K562 treated with DMSO at 1 percent for 24 hours (cell line): ENCODE data around the gene CPSF4. TPM values are rescaled to one million over a fixed set of nuclear protein-coding genes. Genes with fewer than 3 reads are reported as not detected.

Experiments used
- total RNA-seq: library from RNA; unstranded; fragments of 300-600 nt; gene quantifications from 2 replicates; pipeline ENCODE4 v1.2.3, GENCODE V29; 2022; ENCODE audit warnings: low read depth; ENCODE audit not compliant: insufficient read depth

The CPSF4 gene
- total RNA-seq: 104 TPM in 2 replicates

GRCh38 chr7:99438573-99439480, at the start of gene CPSF4, which contains the start of gene PTCD1:
Gene CPSF4 (plus strand): TSS chr7:99438943. CDS start chr7:99439083, 140 bp downstream.
Gene PTCD1 (minus strand): TSS chr7:99438798. CDS start chr7:99435242, 3,556 bp downstream.

GRCh38 chr7:99408379-99409191, 30.2 kb upstream of the CPSF4 start, which contains the start of the genes BUD31 and PDAP1:
Gene BUD31 (plus strand): TSS chr7:99408969. CDS start chr7:99411093, 2,124 bp downstream.
Gene PDAP1 (minus strand): TSS chr7:99408597. CDS start chr7:99408548, 49 bp downstream.

GRCh38 chr7:99472561-99473314, 34.0 kb downstream of the CPSF4 start, which contains the start of gene ZNF789:
Gene ZNF789 (plus strand): TSS chr7:99472890. CDS start chr7:99476457, 3,567 bp downstream.

GRCh38 chr7:99499721-99500636, 61.2 kb downstream of the CPSF4 start, which contains the start of gene ZNF394:
Gene ZNF394 (minus strand): TSS chr7:99500281. CDS start chr7:99500093, 188 bp downstream.

GRCh38 chr7:99504603-99505323, 66.0 kb downstream of the CPSF4 start, which contains the start of gene ZKSCAN5:
Gene ZKSCAN5 (plus strand): TSS chr7:99504662. CDS start chr7:99506045, 1,383 bp downstream.

Other genes with a start within 250 kb of the CPSF4 start
- not detected in 2 replicates for gene KPNA7, start 230.8 kb upstream of the CPSF4 start, total RNA-seq
- gene MYH16, start 166.1 kb upstream of the CPSF4 start, total RNA-seq: not detected in 2 replicates
- gene ARPC1A, start 113.0 kb upstream of the CPSF4 start, total RNA-seq: 122 and 135 TPM in 2 replicates
- gene ARPC1B, start 64.2 kb upstream of the CPSF4 start, total RNA-seq: 1,077 and 1,088 TPM in 2 replicates
- gene PDAP1, start 30.3 kb upstream of the CPSF4 start, total RNA-seq: 162 and 168 TPM in 2 replicates
- 177 and 213 TPM in 2 replicates for gene BUD31, start 30.0 kb upstream of the CPSF4 start, total RNA-seq
- 14.0 and 15.7 TPM in 2 replicates for gene PTCD1, start 145 bp upstream of the CPSF4 start, total RNA-seq
- gene ATP5MF, start 27.2 kb downstream of the CPSF4 start, total RNA-seq: 1,250 and 1,342 TPM in 2 replicates
- gene ZNF789, start 33.9 kb downstream of the CPSF4 start, total RNA-seq: 10.0 and 16.6 TPM in 2 replicates
- 26.7 and 30.4 TPM in 2 replicates for gene ZNF394, start 61.3 kb downstream of the CPSF4 start, total RNA-seq
- 11.7 and 12.9 TPM in 2 replicates for gene ZKSCAN5, start 65.7 kb downstream of the CPSF4 start, total RNA-seq
- gene FAM200A, start 113.2 kb downstream of the CPSF4 start, total RNA-seq: 5.2 and 6.4 TPM in 2 replicates
- 61.0 and 64.6 TPM in 2 replicates for gene ZNF655, start 119.7 kb downstream of the CPSF4 start, total RNA-seq
- 0.42 and 1.1 TPM in 2 replicates for gene TMEM225B, start 159.3 kb downstream of the CPSF4 start, total RNA-seq
- gene ZSCAN25, start 178.0 kb downstream of the CPSF4 start, total RNA-seq: 10.4 and 11.2 TPM in 2 replicates
- 4.8 and 6.7 TPM in 2 replicates for gene CYP3A5, start 241.1 kb downstream of the CPSF4 start, total RNA-seq